ENCODE results near the gene KRTAP10-6. TPM values are rescaled to one million over a fixed set of nuclear protein-coding genes. Genes with fewer than 3 reads are reported as not detected.
"Not testable (repeated sequence)": the region's sequence is repeated elsewhere in the genome, so short reads cannot be mapped to it uniquely, and the experiment has no call there.

KRTAP10-6 gene
- total RNA-seq, 2 donors from 2014 or later, result not detected

GRCh38 chr21:44575307-44576024 lies 16.8 kb downstream of the KRTAP10-6 start:
- no peaks in the 10 kb centered on the region for H3K4me1 Mint-ChIP-seq (ENCODE audit: low read depth)
- no peak overlapping the region for H3K27ac Mint-ChIP-seq
- no peak for DNase-seq
- ATAC-seq (replicated peaks in 1 of 2), result no peak
- no peak overlapping the region for H3K4me3 Mint-ChIP-seq
- peaks cover 2 to 11% of the 10 kb centered on the region in 2 donors for H3K9me3 Mint-ChIP-seq
- peaks cover 10% of the 10 kb centered on the region for H3K27me3 Mint-ChIP-seq (ENCODE audit: low read depth)
- peaks cover 10 to 14% of the 10 kb centered on the region in 2 donors for H3K36me3 Mint-ChIP-seq (ENCODE audit: insufficient read depth in 2 of 2)

DNA sequence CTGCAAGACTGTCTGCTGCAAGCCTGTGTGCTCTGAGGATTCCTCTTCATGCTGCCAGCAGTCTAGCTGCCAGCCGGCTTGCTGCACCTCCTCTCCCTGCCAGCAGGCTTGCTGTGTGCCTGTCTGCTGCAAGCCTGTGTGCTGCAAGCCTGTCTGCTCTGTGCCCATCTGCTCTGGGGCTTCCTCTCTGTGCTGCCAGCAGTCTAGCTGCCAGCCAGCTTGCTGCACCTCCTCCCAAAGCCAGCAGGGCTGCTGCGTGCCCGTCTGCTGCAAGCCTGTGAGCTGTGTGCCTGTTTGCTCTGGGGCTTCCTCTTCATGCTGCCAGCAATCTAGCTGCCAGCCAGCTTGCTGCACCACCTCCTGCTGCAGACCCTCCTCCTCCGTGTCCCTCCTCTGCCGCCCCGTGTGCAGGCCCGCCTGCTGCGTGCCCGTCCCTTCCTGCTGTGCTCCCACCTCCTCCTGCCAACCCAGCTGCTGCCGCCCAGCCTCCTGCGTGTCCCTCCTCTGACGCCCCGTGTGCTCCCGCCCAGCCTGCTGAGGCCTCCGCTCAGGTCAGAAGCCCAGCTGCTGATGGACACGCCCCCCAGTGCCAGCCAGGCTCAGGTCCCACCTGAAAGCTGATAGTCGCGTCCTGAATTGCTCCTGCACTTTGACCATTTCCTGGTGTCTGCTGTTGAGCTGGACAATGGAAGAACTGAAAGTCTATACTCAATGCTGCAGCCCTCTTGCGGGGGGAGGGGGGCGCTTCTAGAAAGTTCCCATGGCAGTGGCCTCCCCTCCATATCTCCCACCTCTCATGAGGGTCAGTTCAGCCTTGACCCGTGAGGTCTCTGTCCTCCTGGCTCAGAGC lies 17.6 kb downstream of the KRTAP10-6 start:
- H3K4me3 Mint-ChIP-seq, result no peak overlapping the region
- H3K36me3 Mint-ChIP-seq (ENCODE audit: insufficient read depth in 2 of 2), result peaks cover 5 to 11% of the 10 kb centered on the region in 2 donors
- no peaks in the 10 kb centered on the region for H3K4me1 Mint-ChIP-seq (ENCODE audit: low read depth)
- no peak overlapping the region for H3K27ac Mint-ChIP-seq
- DNase-seq (no peak), ATAC-seq (replicated peaks in 1 of 2) (no peak)
- peaks cover 0 to 8% of the 10 kb centered on the region in 2 donors for H3K9me3 Mint-ChIP-seq
- peaks cover 10% of the 10 kb centered on the region for H3K27me3 Mint-ChIP-seq (ENCODE audit: low read depth)

- not testable (repeated sequence) for H3K9me3 Mint-ChIP-seq; H3K27ac Mint-ChIP-seq; ATAC-seq (replicated peaks in 1 of 2); H3K4me1 Mint-ChIP-seq (ENCODE audit: low read depth); H3K4me3 Mint-ChIP-seq; DNase-seq
- H3K36me3 Mint-ChIP-seq (ENCODE audit: insufficient read depth in 2 of 2), result peaks cover 5 to 11% of the 10 kb centered on the region in 2 donors
- peaks cover 10% of the 10 kb centered on the region for H3K27me3 Mint-ChIP-seq (ENCODE audit: low read depth)
These were observed 18.5 kb downstream of the KRTAP10-6 start, which contains the start of gene KRTAP10-4 for GRCh38 chr21:44573630-44574456. Gene KRTAP10-4 (plus strand): TSS chr21:44573729. CDS start chr21:44573759, 30 bp downstream.

DNA sequence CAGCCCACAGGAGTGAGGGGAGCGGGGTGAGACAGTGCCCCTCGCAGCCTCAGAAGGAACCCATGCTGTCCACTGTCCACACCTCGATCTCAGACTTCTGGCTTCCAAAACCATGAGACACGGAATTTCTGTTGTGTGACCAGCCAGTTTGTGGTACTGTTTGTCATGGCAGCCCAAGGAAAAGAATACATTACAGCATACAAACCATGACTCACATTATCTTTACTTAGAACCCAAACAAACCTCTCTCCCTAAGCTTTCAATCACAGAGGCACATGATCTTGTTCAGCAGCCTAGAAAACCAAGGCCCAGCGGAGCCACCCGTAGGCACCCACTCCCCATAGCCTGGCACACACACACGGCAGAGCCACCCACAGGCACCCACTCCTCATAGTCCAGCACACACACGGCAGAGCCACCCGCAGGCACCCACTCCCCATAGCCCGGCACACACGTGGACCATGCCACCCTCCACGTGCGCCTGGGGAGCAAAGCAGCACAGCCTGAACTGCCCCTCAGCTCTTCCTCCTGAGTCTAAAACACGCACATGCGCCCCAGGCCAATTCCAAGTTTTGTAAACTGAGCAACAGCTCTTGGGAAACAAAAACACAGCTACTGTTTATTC lies 19.2 kb downstream of the KRTAP10-6 start:
- Mint-ChIP-seq H3K36me3 (ENCODE audit: insufficient read depth in 2 of 2) (peaks cover 3 to 9% of the 10 kb centered on the region in 2 donors), H3K27me3 (ENCODE audit: low read depth) (peaks cover 10% of the 10 kb centered on the region), H3K27ac (no peak overlapping the region), H3K4me3 (no peak overlapping the region), H3K4me1 (ENCODE audit: low read depth) (no peaks in the 10 kb centered on the region), H3K9me3 (peaks cover 0 to 5% of the 10 kb centered on the region in 2 donors)
- DNase-seq, result no peak
- ATAC-seq (replicated peaks in 1 of 2), result no peak

DNA sequence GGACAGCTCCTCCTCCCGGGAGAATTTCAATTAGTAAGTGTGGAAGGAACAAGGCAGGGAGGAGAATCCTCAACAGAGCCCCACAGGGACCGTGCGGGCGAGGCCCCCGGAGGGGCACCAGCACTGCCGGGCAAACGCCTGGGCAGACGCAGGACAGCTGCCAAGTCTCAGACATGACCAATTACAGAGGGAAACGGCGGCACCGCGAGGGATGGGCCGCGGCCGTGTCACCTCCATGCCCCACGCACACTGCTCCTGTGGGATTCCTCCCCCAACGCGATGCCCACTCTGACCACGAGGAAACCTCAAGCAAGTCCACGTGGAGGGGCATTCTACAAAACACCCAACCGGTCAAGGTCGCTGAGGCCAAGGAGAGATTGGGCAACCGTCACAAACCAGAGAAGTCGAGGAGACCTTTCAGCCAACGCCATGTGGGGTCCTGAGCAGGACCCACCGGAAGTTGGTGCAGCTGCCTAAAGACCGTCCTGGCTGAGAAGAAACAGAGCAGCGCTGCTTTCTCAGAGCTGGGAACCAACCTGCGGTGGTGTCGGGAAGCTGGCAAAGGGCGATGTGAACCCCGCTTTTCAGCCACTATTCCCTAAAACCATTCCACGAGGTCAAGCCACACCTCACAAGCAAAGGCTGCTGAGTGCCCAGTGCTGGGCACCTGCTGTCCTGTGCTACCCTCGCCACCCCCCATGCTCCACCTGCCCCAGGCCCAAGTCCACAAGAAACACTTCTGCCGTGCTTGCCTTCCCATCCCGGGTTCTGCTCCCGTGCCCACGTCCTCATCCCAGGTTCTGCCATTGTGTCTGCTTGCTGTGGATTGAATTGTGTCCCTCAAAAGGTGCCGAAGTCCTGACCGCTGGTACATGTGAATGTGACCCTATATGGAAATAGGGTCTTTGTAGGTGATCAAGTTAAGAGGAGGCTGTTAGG lies 20.2 kb downstream of the KRTAP10-6 start:
- no peak overlapping the region for H3K4me3 Mint-ChIP-seq
- no peak overlapping the region for H3K27ac Mint-ChIP-seq
- H3K36me3 Mint-ChIP-seq (ENCODE audit: insufficient read depth in 2 of 2), result peaks cover 0 to 3% of the 10 kb centered on the region in 2 donors
- H3K27me3 Mint-ChIP-seq (ENCODE audit: low read depth), result peaks cover 10% of the 10 kb centered on the region
- DNase-seq, result no peak
- no peaks in the 10 kb centered on the region for H3K9me3 Mint-ChIP-seq
- H3K4me1 Mint-ChIP-seq (ENCODE audit: low read depth), result no peaks in the 10 kb centered on the region
- ATAC-seq (replicated peaks in 1 of 2), result no peak

DNA sequence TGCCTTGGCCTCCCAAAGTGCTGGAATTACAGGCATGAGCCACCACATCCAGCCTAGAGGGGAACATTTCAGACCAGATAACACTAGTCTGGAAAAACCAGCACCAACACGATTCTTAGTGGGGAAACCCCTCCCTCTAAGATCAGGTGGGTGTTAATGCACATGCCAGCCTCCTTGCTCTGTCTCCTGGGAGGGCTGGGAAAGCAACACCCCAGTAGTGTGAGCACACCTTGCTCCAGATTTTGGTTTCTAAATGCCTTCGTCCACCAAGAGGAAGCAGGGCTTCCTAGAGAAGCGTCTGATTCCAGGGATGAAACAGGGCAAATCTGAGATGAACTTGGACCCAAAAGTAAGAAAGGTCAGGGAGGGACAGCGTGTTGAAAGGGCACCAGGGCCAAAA lies 21.0 kb downstream of the KRTAP10-6 start:
- Mint-ChIP-seq H3K27ac (no peak overlapping the region), H3K4me1 (ENCODE audit: low read depth) (no peaks in the 10 kb centered on the region), H3K9me3 (no peaks in the 10 kb centered on the region), H3K4me3 (no peak overlapping the region), H3K36me3 (ENCODE audit: insufficient read depth in 2 of 2) (no peaks in the 10 kb centered on the region), H3K27me3 (ENCODE audit: low read depth) (peaks cover 10% of the 10 kb centered on the region)
- no peak for DNase-seq
- no peak for ATAC-seq (replicated peaks in 1 of 2)

GRCh38 chr21:44569861-44570517 lies 22.3 kb downstream of the KRTAP10-6 start:
- H3K27me3 Mint-ChIP-seq (ENCODE audit: low read depth), result peaks cover 8% of the 10 kb centered on the region
- H3K4me3 Mint-ChIP-seq, result no peak overlapping the region
- H3K9me3 Mint-ChIP-seq, result no peaks in the 10 kb centered on the region
- ATAC-seq (replicated peaks in 1 of 2), result no peak
- H3K36me3 Mint-ChIP-seq (ENCODE audit: insufficient read depth in 2 of 2), result no peaks in the 10 kb centered on the region
- peaks cover 4% of the 10 kb centered on the region for H3K4me1 Mint-ChIP-seq (ENCODE audit: low read depth)
- DNase-seq, result no peak
- H3K27ac Mint-ChIP-seq, result no peak overlapping the region

DNA sequence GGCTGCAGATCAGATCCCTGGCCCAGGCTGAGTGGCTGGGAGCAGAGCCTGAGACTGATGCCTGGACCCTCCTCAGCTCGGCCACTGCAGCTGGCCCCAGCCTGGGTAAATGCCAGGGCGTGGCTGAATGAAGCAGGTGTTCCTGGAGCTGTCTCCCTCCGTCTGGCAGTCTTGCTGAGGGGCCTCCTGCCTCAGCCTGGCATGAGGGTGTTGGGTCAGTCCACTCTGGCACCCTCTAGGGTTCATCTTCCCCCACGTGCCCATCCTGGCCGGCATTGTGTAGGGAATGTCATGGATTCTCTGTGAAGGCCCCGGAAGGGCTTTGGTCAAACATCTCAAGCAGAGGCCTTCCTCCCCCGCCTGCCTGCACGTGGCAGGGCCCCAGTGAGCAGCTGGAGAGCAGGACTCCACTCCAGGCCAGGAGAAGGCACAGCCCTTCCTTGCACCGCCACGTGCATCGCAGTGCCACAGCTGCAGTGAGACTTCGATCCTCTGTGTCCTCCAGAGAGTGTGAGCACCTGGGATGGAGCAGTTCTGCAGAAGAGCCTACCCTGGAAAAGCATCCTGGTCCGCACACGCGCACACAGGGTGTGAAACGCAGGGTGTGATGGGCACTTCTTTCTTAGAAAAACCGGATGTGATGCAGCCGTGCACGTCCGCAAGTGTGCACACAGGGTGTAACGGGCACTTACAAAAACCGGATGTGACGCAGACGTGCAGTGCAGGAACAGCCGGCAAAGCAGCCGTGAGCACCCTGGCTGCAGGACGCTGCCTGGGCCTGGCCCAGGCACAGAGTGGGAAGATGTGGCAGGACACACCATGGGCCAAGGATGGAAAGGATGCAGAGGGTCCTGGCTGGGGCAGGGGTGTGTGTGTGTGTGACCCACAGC lies 23.4 kb downstream of the KRTAP10-6 start:
- ATAC-seq (replicated peaks in 1 of 2) (no peak), DNase-seq (no peak)
- Mint-ChIP-seq H3K27me3 (ENCODE audit: low read depth) (no peaks in the 10 kb centered on the region), H3K9me3 (no peaks in the 10 kb centered on the region), H3K36me3 (ENCODE audit: insufficient read depth in 2 of 2) (no peaks in the 10 kb centered on the region), H3K4me1 (ENCODE audit: low read depth) (peaks cover 14% of the 10 kb centered on the region), H3K27ac (no peak overlapping the region), H3K4me3 (no peak overlapping the region)

DNA sequence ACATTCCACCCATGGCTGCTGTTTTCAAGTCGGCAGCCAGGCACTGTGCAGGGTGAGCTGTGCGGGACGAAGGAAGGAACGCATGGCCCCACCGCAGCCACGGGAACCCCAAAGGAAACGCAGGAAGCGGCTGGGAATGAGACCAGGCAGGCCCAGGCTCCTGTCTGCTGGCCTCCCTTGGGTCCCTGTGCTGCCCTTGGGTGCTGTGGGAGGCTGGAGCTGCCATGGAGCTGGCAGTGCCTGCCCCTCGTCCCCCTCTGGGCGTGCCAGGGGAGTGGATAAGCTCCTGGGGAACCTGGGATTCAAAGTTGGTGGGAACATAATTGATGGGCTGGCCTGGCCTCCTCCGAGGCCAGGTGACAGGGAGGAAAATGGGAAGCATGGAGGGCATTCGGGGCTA lies 24.0 kb downstream of the KRTAP10-6 start:
- Mint-ChIP-seq H3K27ac (no peak overlapping the region), H3K4me1 (ENCODE audit: low read depth) (peaks cover 14% of the 10 kb centered on the region), H3K4me3 (no peak overlapping the region), H3K27me3 (ENCODE audit: low read depth) (no peaks in the 10 kb centered on the region), H3K36me3 (ENCODE audit: insufficient read depth in 2 of 2) (no peaks in the 10 kb centered on the region), H3K9me3 (peaks cover 0 to 1% of the 10 kb centered on the region in 2 donors)
- ATAC-seq (replicated peaks in 1 of 2), result no peak
- DNase-seq, result no peak

GRCh38 chr21:44567481-44568171 lies 24.7 kb downstream of the KRTAP10-6 start:
- DNase-seq (no peak), ATAC-seq (replicated peaks in 1 of 2) (no peak)
- Mint-ChIP-seq H3K4me1 (ENCODE audit: low read depth) (peaks cover 14% of the 10 kb centered on the region), H3K4me3 (no peak overlapping the region), H3K9me3 (peaks cover under 1 to 2% of the 10 kb centered on the region in 2 donors), H3K36me3 (ENCODE audit: insufficient read depth in 2 of 2) (peaks cover 0 to 1% of the 10 kb centered on the region in 2 donors), H3K27me3 (ENCODE audit: low read depth) (no peaks in the 10 kb centered on the region), H3K27ac (no peak overlapping the region)
